Uterus (tissue), 2 donors: Measurements from ENCODE around the gene CLEC3A.

Experiments
- POLR2A ChIP-seq, 2 donors: fragments of 450-650 bp; IDR thresholded peaks; one replicate each; pipeline ENCODE4 v1.6.1; 2016; ENCODE audit warnings: antibody characterized with exemption in 2 of 2, mild to moderate bottlenecking in 1 of 2, moderate library complexity in 1 of 2
- TF ChIP-seq, protein P1 (sequence below), 4 experiments: fragments of 200-600 bp in 2 of 4; fragments of 450-650 bp in 2 of 4; sonication (generic) in 2 of 4; IDR thresholded peaks; one replicate each; pipeline ENCODE4 v1.5.1; 2016 to 2019; ENCODE audit warnings: antibody characterized with exemption in 4 of 4, mild to moderate bottlenecking in 2 of 4, moderate library complexity in 1 of 4

DNA sequence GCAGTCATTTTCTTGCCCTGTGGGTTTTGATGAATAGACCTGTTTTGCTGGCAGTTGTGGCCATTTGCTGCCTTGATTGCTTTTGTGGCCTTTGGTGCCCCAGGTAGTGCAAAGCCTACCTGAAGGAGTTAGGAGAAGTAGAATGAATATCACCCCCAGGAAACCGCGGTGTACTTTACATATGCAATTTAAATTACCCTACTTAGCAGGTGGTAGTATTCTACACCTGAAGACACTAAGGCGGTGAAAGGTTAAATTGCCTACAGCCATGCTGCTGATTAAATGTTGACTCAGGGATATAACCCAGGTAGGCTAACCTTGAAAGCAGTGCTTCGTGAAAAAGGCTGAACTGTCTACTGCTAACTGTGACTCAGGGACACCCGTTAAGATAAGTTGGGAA lies 49.9 kb downstream of the CLEC3A start:
- TF ChIP-seq, protein P1, sequence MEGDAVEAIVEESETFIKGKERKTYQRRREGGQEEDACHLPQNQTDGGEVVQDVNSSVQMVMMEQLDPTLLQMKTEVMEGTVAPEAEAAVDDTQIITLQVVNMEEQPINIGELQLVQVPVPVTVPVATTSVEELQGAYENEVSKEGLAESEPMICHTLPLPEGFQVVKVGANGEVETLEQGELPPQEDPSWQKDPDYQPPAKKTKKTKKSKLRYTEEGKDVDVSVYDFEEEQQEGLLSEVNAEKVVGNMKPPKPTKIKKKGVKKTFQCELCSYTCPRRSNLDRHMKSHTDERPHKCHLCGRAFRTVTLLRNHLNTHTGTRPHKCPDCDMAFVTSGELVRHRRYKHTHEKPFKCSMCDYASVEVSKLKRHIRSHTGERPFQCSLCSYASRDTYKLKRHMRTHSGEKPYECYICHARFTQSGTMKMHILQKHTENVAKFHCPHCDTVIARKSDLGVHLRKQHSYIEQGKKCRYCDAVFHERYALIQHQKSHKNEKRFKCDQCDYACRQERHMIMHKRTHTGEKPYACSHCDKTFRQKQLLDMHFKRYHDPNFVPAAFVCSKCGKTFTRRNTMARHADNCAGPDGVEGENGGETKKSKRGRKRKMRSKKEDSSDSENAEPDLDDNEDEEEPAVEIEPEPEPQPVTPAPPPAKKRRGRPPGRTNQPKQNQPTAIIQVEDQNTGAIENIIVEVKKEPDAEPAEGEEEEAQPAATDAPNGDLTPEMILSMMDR (IDR thresholded peaks at IDR 0.05) = no peak
- no peak for TF ChIP-seq POLR2A (IDR thresholded peaks at IDR 0.05)
